Smooth muscle cell (in vitro differentiated cells): ENCODE measurements around the gene ARID3B. TPM values are rescaled to one million over a fixed set of nuclear protein-coding genes. Genes with fewer than 3 reads are reported as not detected.

ENCODE experiments used
- DNase-seq: peaks from one replicate; lab custom pipeline; 2025; ENCODE audit not compliant: unreplicated experiment; lab: John Stamatoyannopoulos, UW
- H2AFZ ChIP-seq: fragments of 200-600 bp; sonication (generic); 2 replicates; pipeline ENCODE4 v1.6.0; 2016; ENCODE audit warnings: antibody characterized with exemption, low read depth, mild to moderate bottlenecking
- H3F3A ChIP-seq: fragments of 200-600 bp; sonication (generic); 2 replicates; pipeline ENCODE4 v1.6.0; 2017; ENCODE audit warnings: antibody characterized with exemption, low read depth
- H3K27ac ChIP-seq: fragments of 200-600 bp; sonication (generic); 2 replicates; pipeline ENCODE4 v1.5.1; 2016; ENCODE audit warnings: low read depth, mild to moderate bottlenecking
- H3K27me3 ChIP-seq: fragments of 200-600 bp; sonication (generic); 2 replicates; pipeline ENCODE4 v1.6.1; 2016; ENCODE audit warnings: low read depth, mild to moderate bottlenecking
- H3K36me3 ChIP-seq: fragments of 200-600 bp; sonication (generic); 2 replicates; pipeline ENCODE4 v1.5.1; 2016; ENCODE audit warnings: low read depth
- H3K4me1 ChIP-seq: fragments of 200-600 bp; sonication (generic); 2 replicates; pipeline ENCODE4 v1.5.1; 2016; ENCODE audit warnings: low read depth
- H3K4me2 ChIP-seq: fragments of 200-600 bp; sonication (generic); 2 replicates; pipeline ENCODE4 v1.6.0; 2016; ENCODE audit warnings: mild to moderate bottlenecking
- H3K4me3 ChIP-seq: fragments of 200-600 bp; sonication (generic); 2 replicates; pipeline ENCODE4 v1.5.1; 2016; ENCODE audit warnings: mild to moderate bottlenecking
- H3K79me2 ChIP-seq: fragments of 200-600 bp; sonication (generic); 2 replicates; pipeline ENCODE4 v1.6.0; 2016; ENCODE audit warnings: low read depth, mild to moderate bottlenecking
- H3K9ac ChIP-seq: fragments of 200-600 bp; sonication (generic); 2 replicates; pipeline ENCODE4 v1.6.0; 2016; ENCODE audit warnings: low read depth
- H3K9me3 ChIP-seq: fragments of 200-600 bp; sonication (generic); replicated peaks from 2 replicates; pipeline ENCODE4 v1.5.1; 2016; ENCODE audit warnings: low read depth
- H4K20me1 ChIP-seq: fragments of 200-600 bp; sonication (generic); 2 replicates; pipeline ENCODE4 v1.6.0; 2016; ENCODE audit warnings: low read depth
- CTCF ChIP-seq: fragments of 200-600 bp; sonication (generic); IDR thresholded peaks from 2 replicates; pipeline ENCODE4 v1.5.1; 2017; ENCODE audit warnings: borderline replicate concordance, mild to moderate bottlenecking, antibody characterized with exemption; ENCODE audit not compliant: insufficient read depth, poor library complexity, severe bottlenecking
- WGBS: methylation state at CpG from one replicate; pipeline ENCODE4 v1.1.7; 2016; ENCODE audit warnings: low lambda C conversion rate; 5-methylcytosine and 5-hydroxymethylcytosine counted together
- polyA plus RNA-seq: library from polyadenylated mRNA; unstranded; fragments of >200 nt; fragmentation: Nextera tagmentation; extraction: Ambion mirVana; gene quantifications from 2 replicates; pipeline ENCODE4 v1.2.1, GENCODE V29; 2016
- total RNA-seq: library from RNA; depleted of rRNA; stranded (reverse); fragments of >200 nt; gene quantifications from 2 replicates; pipeline ENCODE4 v1.2.3, GENCODE V29; 2014

Gene ARID3B
- total and polyA plus RNA-seq, 2 experiments from 2014 or later = 7.2 to 7.7 TPM

- no peak overlapping the region for H3K4me2 ChIP-seq
- H3K36me3 ChIP-seq = no peaks in the 10 kb centered on the region
- peak; percentile 91 for TF ChIP-seq CTCF
- 45% methylated on average over 5 of the region's 5 CpGs for WGBS
- no peak overlapping the region for H3K4me3 ChIP-seq
- H3K9ac ChIP-seq = no peak overlapping the region
- no peak for DNase-seq
- H3K27me3 ChIP-seq = no peaks in the 10 kb centered on the region
- H3K9me3 ChIP-seq = no peaks in the 10 kb centered on the region
- no peaks in the 10 kb centered on the region for H3K4me1 ChIP-seq
- no peak overlapping the region for H2AFZ ChIP-seq
- H3F3A ChIP-seq = peaks cover 3% of the 10 kb centered on the region
- no peak overlapping the region for H3K27ac ChIP-seq
- H4K20me1 ChIP-seq = peaks cover 80% of the 10 kb centered on the region
- no peaks in the 10 kb centered on the region for H3K79me2 ChIP-seq
These were observed 94.2 kb downstream of the ARID3B start for GRCh38 chr15:74635228-74635627.

GRCh38 chr15:74636984-74637383 is 96.0 kb downstream of the ARID3B start:
- Histone ChIP-seq H3K27me3 (no peaks in the 10 kb centered on the region), H3K4me2 (no peak overlapping the region), H3K36me3 (no peaks in the 10 kb centered on the region), H3F3A (no peaks in the 10 kb centered on the region), H3K9ac (no peak overlapping the region), H3K27ac (no peak overlapping the region), H3K4me1 (no peaks in the 10 kb centered on the region), H3K4me3 (no peak overlapping the region), H4K20me1 (peaks cover 80% of the 10 kb centered on the region), H3K9me3 (no peaks in the 10 kb centered on the region), H3K79me2 (no peaks in the 10 kb centered on the region), H2AFZ (no peak overlapping the region)
- no peak for DNase-seq
- 88% methylated on average over 1 of the region's 1 CpG for WGBS
- no peak for TF ChIP-seq CTCF

- Histone ChIP-seq H3K27me3 (no peaks in the 10 kb centered on the region), H3K4me2 (no peak overlapping the region), H4K20me1 (peaks cover 86% of the 10 kb centered on the region), H3K4me3 (no peak overlapping the region), H3K79me2 (peaks cover 7% of the 10 kb centered on the region), H3K36me3 (peaks cover 5% of the 10 kb centered on the region), H3K4me1 (no peaks in the 10 kb centered on the region), H3K9me3 (no peaks in the 10 kb centered on the region), H3K9ac (no peak overlapping the region), H3F3A (no peaks in the 10 kb centered on the region), H2AFZ (no peak overlapping the region), H3K27ac (peak overlapping the region; percentile 82)
- WGBS = 94% methylated on average over 1 of the region's 1 CpG
- TF ChIP-seq CTCF = no peak
- no peak for DNase-seq
These were observed 100.1 kb downstream of the ARID3B start for GRCh38 chr15:74641151-74641550.

GRCh38 chr15:74642348-74642733 is 101.3 kb downstream of the ARID3B start:
- Histone ChIP-seq H3K27me3 (no peaks in the 10 kb centered on the region), H3K79me2 (peaks cover 7% of the 10 kb centered on the region), H3K9ac (peak overlapping the region; percentile 76)

More at GRCh38 chr15:74642348-74642733, 101.3 kb downstream of the ARID3B start:
- Histone ChIP-seq H3K36me3 (peaks cover 5% of the 10 kb centered on the region), H3K9me3 (no peaks in the 10 kb centered on the region), H3K4me1 (no peaks in the 10 kb centered on the region), H2AFZ (no peak overlapping the region), H3K4me3 (no peak overlapping the region), H3F3A (no peaks in the 10 kb centered on the region), H4K20me1 (peaks cover 88% of the 10 kb centered on the region), H3K4me2 (peak overlapping the region; percentile 55), H3K27ac (peak overlapping the region; percentile 82)
- no peak for DNase-seq
- TF ChIP-seq CTCF = no peak
- WGBS = 64% methylated on average over 4 of the region's 4 CpGs
